ENCODE results near the gene TBC1D8.

GRCh38 chr2:101119431-101119830 is 31.8 kb downstream of the TBC1D8 start:
- TF ChIP-seq, protein P1, sequence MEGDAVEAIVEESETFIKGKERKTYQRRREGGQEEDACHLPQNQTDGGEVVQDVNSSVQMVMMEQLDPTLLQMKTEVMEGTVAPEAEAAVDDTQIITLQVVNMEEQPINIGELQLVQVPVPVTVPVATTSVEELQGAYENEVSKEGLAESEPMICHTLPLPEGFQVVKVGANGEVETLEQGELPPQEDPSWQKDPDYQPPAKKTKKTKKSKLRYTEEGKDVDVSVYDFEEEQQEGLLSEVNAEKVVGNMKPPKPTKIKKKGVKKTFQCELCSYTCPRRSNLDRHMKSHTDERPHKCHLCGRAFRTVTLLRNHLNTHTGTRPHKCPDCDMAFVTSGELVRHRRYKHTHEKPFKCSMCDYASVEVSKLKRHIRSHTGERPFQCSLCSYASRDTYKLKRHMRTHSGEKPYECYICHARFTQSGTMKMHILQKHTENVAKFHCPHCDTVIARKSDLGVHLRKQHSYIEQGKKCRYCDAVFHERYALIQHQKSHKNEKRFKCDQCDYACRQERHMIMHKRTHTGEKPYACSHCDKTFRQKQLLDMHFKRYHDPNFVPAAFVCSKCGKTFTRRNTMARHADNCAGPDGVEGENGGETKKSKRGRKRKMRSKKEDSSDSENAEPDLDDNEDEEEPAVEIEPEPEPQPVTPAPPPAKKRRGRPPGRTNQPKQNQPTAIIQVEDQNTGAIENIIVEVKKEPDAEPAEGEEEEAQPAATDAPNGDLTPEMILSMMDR (IDR thresholded peaks at IDR 0.05): no peak
- no peak for TF ChIP-seq EZH2 (IDR thresholded peaks at IDR 0.05; ENCODE audit: borderline replicate concordance, insufficient read depth, low read depth, low read length, poor library complexity, severe bottlenecking)

Measured in B cell (primary cell).